ENCODE results near the gene CNN2.
A peak's percentile ranks its signal among the peaks of the same experiment; 100 is the strongest.

The CNN2 gene

GRCh38 chr19:1047696-1048147 is 21.3 kb downstream of the CNN2 start:
- Histone ChIP-seq H3K4me1 (ENCODE audit: insufficient read depth, low read length) (no peaks in the 10 kb centered on the region), H3K79me2 (ENCODE audit: insufficient read depth, low read length) (no peaks in the 10 kb centered on the region), H3K27me3 (ENCODE audit: insufficient read depth, low read length, poor library complexity) (no peaks in the 10 kb centered on the region), H3K4me2 (ENCODE audit: insufficient read depth, low read length) (no peak overlapping the region), H2AFZ (ENCODE audit: low read depth, low read length) (no peak overlapping the region), H3K36me3 (ENCODE audit: insufficient read depth, low read length) (peaks cover 12% of the 10 kb centered on the region), H3K4me3 (ENCODE audit: low read depth in 1 of 2, low read length in 2 of 2) (no peak overlapping the region), H3K9ac (ENCODE audit: low read depth, low read length) (no peak overlapping the region), H3K27ac (ENCODE audit: low read length) (no peak overlapping the region), H4K20me1 (ENCODE audit: insufficient read depth, low read length) (peaks cover 3% of the 10 kb centered on the region; the same call in 1 of the 2 replicates), H3K9me3 (ENCODE audit: insufficient read depth, low read length, severe bottlenecking) (no peaks in the 10 kb centered on the region)
- no peak for TF ChIP-seq EZH2 (IDR thresholded peaks at IDR 0.05; ENCODE audit: borderline replicate concordance, low read depth, low read length, severe bottlenecking)
- TF ChIP-seq, protein P1, sequence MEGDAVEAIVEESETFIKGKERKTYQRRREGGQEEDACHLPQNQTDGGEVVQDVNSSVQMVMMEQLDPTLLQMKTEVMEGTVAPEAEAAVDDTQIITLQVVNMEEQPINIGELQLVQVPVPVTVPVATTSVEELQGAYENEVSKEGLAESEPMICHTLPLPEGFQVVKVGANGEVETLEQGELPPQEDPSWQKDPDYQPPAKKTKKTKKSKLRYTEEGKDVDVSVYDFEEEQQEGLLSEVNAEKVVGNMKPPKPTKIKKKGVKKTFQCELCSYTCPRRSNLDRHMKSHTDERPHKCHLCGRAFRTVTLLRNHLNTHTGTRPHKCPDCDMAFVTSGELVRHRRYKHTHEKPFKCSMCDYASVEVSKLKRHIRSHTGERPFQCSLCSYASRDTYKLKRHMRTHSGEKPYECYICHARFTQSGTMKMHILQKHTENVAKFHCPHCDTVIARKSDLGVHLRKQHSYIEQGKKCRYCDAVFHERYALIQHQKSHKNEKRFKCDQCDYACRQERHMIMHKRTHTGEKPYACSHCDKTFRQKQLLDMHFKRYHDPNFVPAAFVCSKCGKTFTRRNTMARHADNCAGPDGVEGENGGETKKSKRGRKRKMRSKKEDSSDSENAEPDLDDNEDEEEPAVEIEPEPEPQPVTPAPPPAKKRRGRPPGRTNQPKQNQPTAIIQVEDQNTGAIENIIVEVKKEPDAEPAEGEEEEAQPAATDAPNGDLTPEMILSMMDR (IDR thresholded peaks at IDR 0.05; ENCODE audit: borderline replicate concordance, extremely low read depth, low read length, poor library complexity, severe bottlenecking): no peak
- DNase-seq (no peak), ATAC-seq (ENCODE audit: insufficient read depth, low read depth) (no peak)

DNA sequence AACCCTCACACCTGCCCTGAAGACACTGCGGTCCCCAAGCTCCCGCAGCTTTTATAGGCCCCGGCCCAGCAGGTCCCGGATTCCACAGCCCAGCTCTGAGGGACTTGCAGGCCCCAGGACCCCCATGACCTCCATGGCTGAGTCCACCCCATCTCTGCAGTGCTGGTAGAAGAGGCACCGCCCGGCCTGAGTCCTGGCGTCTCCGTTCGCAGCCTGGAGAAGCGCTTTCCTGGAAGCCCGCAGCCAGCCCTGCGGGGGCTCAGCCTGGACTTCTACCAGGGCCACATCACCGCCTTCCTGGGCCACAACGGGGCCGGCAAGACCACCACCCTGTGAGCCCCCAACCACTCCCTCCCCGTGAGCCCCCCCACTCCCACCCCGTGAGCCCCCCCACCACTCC is 22.7 kb downstream of the CNN2 start:
- H3K9me3 ChIP-seq (ENCODE audit: insufficient read depth, low read length, severe bottlenecking): no peaks in the 10 kb centered on the region
- H3K4me1 ChIP-seq (ENCODE audit: insufficient read depth, low read length): no peaks in the 10 kb centered on the region
- H3K79me2 ChIP-seq (ENCODE audit: insufficient read depth, low read length): no peaks in the 10 kb centered on the region
- no peak overlapping the region for H3K9ac ChIP-seq (ENCODE audit: low read depth, low read length)
- no peak overlapping the region for H2AFZ ChIP-seq (ENCODE audit: low read depth, low read length)
- no peaks in the 10 kb centered on the region for H4K20me1 ChIP-seq (ENCODE audit: insufficient read depth, low read length)
- DNase-seq (no peak), ATAC-seq (ENCODE audit: insufficient read depth, low read depth) (no peak)
- H3K36me3 ChIP-seq (ENCODE audit: insufficient read depth, low read length): peaks cover 11% of the 10 kb centered on the region
- H3K4me2 ChIP-seq (ENCODE audit: insufficient read depth, low read length): no peak overlapping the region
- H3K27ac ChIP-seq (ENCODE audit: low read length): no peak overlapping the region
- no peaks in the 10 kb centered on the region for H3K27me3 ChIP-seq (ENCODE audit: insufficient read depth, low read length, poor library complexity)
- H3K4me3 ChIP-seq (ENCODE audit: low read depth in 1 of 2, low read length in 2 of 2): no peak overlapping the region
- no peak for TF ChIP-seq EZH2 (IDR thresholded peaks at IDR 0.05; ENCODE audit: borderline replicate concordance, low read depth, low read length, severe bottlenecking)
- TF ChIP-seq, protein P1 (IDR thresholded peaks at IDR 0.05; ENCODE audit: borderline replicate concordance, extremely low read depth, low read length, poor library complexity, severe bottlenecking): no peak

- no peak overlapping the region for H3K4me2 ChIP-seq (ENCODE audit: insufficient read depth, low read length)
- H3K27ac ChIP-seq (ENCODE audit: low read length): no peak overlapping the region
- DNase-seq: no peak
- peak; percentile 51; the same call in 2 of the 3 replicates for ATAC-seq (ENCODE audit: insufficient read depth, low read depth)
- H2AFZ ChIP-seq (ENCODE audit: low read depth, low read length): no peak overlapping the region
- H3K4me1 ChIP-seq (ENCODE audit: insufficient read depth, low read length): no peaks in the 10 kb centered on the region
- no peak overlapping the region for H3K9ac ChIP-seq (ENCODE audit: low read depth, low read length)
- TF ChIP-seq, protein P1 (IDR thresholded peaks at IDR 0.05; ENCODE audit: borderline replicate concordance, extremely low read depth, low read length, poor library complexity, severe bottlenecking): no peak
- no peak for TF ChIP-seq EZH2 (IDR thresholded peaks at IDR 0.05; ENCODE audit: borderline replicate concordance, low read depth, low read length, severe bottlenecking)
- H3K79me2 ChIP-seq (ENCODE audit: insufficient read depth, low read length): no peaks in the 10 kb centered on the region
- H3K27me3 ChIP-seq (ENCODE audit: insufficient read depth, low read length, poor library complexity): no peaks in the 10 kb centered on the region
- peaks cover 14% of the 10 kb centered on the region for H3K36me3 ChIP-seq (ENCODE audit: insufficient read depth, low read length)
- no peaks in the 10 kb centered on the region for H4K20me1 ChIP-seq (ENCODE audit: insufficient read depth, low read length)
- H3K9me3 ChIP-seq (ENCODE audit: insufficient read depth, low read length, severe bottlenecking): no peaks in the 10 kb centered on the region
- H3K4me3 ChIP-seq (ENCODE audit: low read depth in 1 of 2, low read length in 2 of 2): no peak overlapping the region
Measured at GRCh38 chr19:1049800-1050199, 23.4 kb downstream of the CNN2 start.

Measured in DND-41 (cell line).